COLO668 (cell line): ENCODE measurements around the gene NFKB1.

ENCODE experiments used
- DNase-seq: peaks from one replicate; lab custom pipeline; 2025; ENCODE audit not compliant: unreplicated experiment; lab: John Stamatoyannopoulos, UW

NFKB1 gene

GRCh38 chr4:102497986-102498385 lies 3.2 kb upstream of the NFKB1 start:
- no peak for DNase-seq

DNA sequence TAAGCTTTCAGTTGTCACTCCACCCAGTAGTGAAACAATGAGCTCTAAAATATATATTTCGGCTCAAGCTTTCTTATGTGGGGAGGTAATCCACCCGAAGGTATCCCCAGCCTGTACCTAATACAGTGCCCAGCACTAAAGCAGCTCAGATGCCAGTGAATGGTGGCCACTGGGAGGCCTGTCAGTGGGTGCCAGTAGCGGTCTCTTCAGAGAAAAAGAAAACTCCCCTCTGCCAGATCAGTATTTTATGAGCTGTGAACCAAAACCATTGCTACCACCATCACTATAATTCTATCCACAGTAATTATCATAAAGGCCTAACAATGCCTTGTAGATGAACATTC lies 835 bp upstream of the NFKB1 start:
- peak; percentile 35 for DNase-seq

GRCh38 chr4:102501447-102501696 lies 213 bp downstream of the NFKB1 start:
- DNase-seq = peak; percentile 86

DNA sequence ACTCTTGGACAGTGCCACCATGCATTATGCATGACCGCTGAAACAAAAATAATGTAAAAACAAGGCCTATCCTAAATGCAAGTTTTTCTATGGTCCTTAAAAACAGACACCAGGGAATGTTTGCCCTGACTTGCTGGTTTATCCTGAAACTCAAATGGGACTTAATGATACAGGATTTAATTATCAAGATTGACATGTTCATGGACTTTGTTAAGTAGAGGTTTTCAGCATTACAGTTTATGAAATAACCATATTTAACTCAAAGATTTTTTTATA lies 1.3 kb downstream of the NFKB1 start:
- no peak for DNase-seq

DNA sequence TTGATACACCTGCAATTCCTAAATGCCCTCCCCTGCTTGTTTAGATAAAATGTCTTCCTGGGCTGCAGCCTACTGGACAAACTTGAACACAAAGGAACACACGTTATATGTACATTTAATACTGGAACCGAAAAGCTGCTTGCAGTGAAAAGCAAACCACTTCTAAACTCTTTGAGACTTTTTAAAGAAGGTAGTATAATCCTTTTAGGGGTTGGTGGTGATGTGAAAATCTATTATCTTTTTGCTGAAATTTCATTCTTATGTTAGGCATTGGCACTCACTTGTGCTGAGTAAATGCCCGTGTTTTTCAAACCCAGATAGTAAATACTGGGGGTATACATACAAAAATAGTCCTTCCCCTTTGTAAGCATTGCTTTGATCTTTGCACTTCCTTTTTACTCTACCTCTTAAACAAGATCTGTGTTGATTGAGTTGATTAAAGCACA lies 2.2 kb downstream of the NFKB1 start:
- no peak for DNase-seq

DNA sequence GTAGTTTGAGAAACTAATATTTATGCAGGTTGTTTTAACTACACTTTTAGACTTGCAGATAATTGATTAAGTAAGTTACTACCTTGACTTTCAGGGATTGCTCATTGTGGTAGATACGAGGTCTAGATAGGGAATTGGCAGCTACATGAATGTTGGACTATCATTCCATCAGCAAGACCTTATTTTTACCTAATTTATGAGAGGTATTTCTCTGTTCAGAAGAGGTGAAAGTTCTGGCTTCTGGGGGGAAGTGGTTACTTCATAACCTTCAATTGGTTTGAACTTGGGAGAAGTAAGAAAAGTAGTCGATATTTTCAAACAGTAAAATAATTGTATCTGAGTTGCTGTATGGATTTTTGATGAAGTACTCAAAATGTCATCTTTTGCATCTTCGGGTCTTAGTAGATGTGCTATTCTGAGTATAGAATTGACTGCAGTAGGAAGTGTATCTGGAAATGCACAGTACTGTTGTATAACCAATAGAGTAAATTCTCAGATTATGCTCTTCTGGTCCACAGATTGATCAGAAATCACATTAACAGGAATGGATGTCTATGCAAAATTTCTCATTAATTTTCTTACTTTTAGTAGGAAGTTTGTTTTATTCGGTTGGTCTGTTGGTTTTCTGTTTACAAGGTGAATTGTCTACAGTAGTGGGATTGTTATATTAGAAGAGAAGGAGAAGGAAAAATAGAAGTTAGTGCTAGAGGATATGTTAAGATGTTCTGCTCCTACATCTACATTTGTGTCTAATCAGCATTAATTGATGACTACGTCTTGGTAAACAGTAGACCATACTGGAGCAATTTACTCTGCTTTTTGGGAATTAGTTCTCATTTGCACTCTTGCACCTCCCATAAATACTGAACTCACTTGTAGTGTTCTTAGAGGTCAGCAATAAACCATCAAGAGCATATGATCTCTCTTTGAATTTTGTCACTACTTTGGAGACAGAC lies 3.0 kb downstream of the NFKB1 start:
- no peak for DNase-seq

DNA sequence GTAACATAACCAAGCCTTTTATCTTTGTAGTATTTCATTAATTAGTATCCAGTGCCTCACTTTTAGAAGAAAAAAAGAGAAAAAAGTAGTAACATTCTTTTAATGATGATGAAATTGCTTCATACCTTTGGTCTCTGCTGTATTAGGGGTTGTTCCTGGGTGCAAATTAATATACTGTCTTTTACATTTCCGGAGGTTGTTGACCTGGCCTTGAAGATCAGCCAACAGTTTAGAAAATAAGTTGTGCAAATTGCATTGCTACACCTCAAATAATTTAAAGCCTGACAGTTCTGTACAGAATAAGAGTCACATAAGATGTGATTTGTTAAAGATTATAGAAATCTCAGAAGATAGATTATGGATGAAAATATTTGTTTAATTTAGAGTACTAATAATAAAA lies 3.8 kb downstream of the NFKB1 start:
- DNase-seq = no peak

DNA sequence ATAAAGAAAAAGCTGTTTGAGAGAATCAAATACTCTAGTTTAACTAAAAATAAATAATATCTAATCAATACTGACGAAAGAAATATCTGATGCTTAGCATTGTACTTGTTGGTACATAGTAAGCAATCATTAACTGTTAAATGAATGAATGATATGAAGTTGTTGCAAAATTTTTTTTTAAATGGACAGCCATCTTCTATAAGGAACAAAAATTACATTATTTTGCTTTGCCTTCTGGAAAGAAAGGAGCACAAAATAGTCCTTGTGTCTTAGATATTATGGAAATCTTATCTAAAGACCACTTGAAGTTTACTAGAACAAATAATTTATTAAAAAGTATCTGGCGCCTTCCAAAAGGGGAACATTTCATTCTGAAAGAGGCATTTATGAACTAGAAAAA lies 4.5 kb downstream of the NFKB1 start:
- no peak for DNase-seq

- DNase-seq = no peak
These were observed 5.4 kb downstream of the NFKB1 start for GRCh38 chr4:102506523-102506922.

GRCh38 chr4:102511830-102512605 lies 10.9 kb downstream of the NFKB1 start:
- DNase-seq = no peak

DNA sequence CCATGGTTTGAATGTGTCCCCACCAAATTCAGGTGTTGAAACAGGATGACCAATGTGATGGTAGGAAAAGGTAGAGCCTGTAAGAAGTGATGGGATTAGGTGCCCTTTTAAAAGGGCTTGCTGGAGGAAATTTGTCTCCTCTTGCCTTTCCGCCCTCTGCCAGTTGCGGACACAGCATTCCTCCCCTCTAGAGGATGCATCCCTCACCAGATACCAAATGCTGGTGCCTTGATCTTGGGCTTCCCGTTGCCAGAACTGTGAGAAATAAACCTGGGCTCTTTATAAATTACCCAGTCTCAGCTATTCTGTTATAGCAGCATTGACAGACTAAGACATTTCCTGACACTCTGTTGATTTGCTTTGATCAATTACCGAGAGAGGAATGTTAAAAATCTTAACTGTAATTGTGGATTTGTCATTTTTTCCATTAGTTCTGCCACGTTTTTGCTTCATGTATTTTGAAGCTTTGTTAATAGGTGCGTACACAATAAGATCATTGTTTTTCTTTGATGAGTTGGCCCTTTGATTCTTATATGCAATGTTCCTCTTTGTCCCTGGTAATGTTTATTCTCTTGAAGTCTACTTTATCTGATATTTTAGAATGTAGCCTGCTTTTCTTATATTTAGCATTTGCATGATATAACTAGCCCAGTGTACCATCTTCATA lies 13.3 kb downstream of the NFKB1 start:
- no peak for DNase-seq

GRCh38 chr4:102517753-102518152 lies 16.6 kb downstream of the NFKB1 start:
- DNase-seq = no peak

DNA sequence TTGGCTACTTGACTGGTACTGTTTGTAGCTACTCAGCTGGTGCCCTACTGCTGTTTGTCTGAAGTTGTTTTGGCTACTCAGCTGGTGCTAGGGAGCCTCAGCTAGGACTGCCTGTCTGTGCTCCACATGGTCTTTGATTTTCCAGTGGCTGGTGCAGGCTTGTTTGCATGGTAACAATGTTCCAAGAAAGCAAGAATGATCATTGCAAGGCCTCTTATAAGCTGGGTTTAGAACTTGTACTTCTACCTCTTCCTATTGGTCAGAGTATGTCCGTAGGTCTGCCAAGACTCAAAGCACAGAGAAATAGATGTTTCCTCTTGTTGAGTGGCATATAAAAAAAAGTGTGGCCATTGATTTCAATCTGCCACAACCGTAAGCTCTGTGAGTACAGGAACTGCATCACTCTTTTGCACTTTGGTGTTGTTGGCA lies 17.6 kb downstream of the NFKB1 start:
- DNase-seq = no peak

- DNase-seq = no peak
These were observed 18.8 kb downstream of the NFKB1 start for GRCh38 chr4:102519925-102520324.

DNA sequence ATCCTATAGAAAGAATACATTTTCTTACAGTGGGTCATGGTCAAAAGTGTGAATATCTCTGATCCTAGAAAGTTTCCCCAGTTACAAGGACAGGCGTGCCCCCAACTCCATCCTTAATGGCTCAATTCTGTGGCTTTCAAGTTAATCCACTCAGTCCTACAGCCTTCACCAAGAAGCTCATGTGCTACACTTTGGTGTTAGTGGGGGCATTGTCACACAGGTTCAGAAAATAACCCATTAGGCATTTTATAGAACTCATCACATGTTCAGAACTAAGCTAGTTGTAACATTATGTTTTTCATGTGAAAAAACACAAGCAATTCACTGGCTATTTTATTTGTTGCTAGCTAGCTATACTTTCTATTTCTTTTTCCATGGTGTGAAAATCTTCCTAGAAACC lies 20.4 kb downstream of the NFKB1 start:
- DNase-seq = no peak

DNA sequence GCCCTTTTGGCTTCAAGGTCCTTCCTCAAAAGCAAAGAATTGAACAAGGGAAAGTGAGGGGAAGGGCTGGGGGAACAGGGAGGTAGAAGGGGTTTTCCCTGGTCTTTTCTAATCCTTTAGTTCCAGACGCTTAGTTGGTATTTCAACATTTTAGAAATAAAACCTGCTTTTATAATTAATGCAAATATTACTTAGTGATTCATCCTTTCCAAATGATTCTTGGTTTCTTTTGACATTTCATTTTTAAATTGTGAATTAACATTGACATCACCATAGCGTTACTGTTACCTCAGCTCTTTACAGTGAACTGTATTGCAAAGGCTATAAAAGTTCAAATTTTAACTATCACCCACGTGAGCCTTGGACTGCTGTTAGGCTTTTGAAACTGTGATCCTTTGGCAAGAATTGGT lies 20.9 kb downstream of the NFKB1 start:
- no peak for DNase-seq

GRCh38 chr4:102524691-102525090 lies 23.5 kb downstream of the NFKB1 start:
- DNase-seq = no peak

- DNase-seq = no peak
These were observed 23.9 kb downstream of the NFKB1 start for GRCh38 chr4:102525097-102525496.

- DNase-seq = no peak
These were observed 24.3 kb downstream of the NFKB1 start for GRCh38 chr4:102525504-102525903.

DNA sequence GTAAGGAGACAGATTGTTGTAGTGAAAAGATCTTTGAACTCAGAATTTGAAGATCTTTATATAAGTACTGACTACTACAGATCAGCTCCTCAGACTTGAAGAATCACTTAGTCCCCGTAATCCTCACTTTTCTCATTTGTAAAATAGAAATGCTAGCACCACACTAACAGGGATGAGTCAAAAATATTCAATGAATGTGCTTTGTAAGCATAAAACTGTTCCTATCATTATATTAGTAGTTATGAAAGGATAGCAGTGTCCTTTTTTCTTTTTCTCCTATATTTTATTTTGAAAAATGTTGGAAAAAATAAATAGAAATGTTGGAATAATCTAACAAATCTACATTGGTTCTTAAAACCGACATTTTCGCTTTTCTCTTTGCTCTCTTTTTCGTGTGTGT lies 25.4 kb downstream of the NFKB1 start:
- no peak for DNase-seq

GRCh38 chr4:102527695-102528283 lies 26.6 kb downstream of the NFKB1 start:
- DNase-seq = no peak

GRCh38 chr4:102529977-102530376 lies 28.8 kb downstream of the NFKB1 start:
- DNase-seq = no peak
